Fibroblast of the aortic adventitia (primary cell): Measurements from ENCODE around the gene RPAP3. TPM values are rescaled to one million over a fixed set of nuclear protein-coding genes. Genes with fewer than 3 reads are reported as not detected.

Experiments used
- DNase-seq: peaks from one replicate; pipeline ENCODE4 v3.0.0-alpha.2; 2010; ENCODE audit warnings: low read depth
- H3K4me3 ChIP-seq: 2 replicates; pipeline ENCODE4 v1.5.1; 2011; ENCODE audit warnings: low read depth, mild to moderate bottlenecking, control low read depth, low read length, moderate library complexity
- total RNA-seq: library from RNA; depleted of rRNA; stranded (reverse); fragments of >200 nt; gene quantifications from 2 replicates; pipeline ENCODE4 v1.2.3, GENCODE V29; 2012; ENCODE audit warnings: low replicate concordance
- TF ChIP-seq, protein P1 (sequence below): IDR thresholded peaks from 2 replicates; pipeline ENCODE4 v1.5.1; 2011; ENCODE audit warnings: mild to moderate bottlenecking, low read length, control low read depth, inconsistent platforms; ENCODE audit not compliant: insufficient read depth

RPAP3 gene
- total RNA-seq, 1 donor, result 25.7 TPM

DNA sequence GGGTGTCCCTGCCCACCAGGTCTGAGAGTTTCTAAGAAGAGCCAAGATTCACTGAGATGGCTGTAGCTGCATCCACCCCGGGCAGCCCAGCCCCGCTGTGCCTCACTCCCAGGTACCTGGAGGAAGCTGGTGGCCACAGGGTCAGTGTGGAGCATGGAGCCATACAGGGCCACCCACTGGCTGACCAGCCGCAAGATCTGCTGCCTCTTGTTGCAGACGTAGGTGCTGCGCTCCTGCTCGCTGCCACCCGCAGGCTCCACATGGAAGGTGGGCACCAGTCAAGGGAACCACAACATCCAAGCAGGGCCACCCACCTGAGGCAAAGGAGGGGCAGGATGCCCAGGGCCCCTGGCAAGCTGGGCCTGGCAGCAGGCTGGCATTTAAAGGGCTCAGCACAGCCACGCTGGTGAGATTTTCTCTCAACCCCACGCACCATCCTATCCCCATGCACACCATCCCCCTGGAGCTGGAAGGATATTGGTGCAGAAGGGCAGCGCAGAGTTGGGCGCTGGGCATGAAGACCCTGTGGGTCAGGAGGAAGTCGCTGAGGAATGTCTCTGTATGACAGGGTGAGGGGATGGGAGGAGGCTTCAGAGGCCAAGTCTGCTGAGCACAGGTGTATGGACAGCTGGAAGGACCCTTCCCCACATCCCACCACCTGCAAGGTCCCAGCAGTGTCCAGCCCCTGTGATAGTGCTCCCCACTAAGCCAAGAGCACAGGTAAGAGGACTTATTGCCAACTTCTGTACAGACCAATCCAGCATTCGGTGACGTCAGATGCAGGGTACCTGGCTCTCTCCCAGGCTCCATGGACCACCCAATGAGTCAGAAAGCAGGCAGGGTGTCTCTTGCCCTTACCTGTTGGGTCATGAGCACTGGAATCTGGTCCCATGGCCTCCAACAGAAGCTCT, 42.0 kb upstream of the RPAP3 start:
- DNase-seq, result no peak
- H3K4me3 ChIP-seq, result no peak overlapping the region
- TF ChIP-seq, protein P1, sequence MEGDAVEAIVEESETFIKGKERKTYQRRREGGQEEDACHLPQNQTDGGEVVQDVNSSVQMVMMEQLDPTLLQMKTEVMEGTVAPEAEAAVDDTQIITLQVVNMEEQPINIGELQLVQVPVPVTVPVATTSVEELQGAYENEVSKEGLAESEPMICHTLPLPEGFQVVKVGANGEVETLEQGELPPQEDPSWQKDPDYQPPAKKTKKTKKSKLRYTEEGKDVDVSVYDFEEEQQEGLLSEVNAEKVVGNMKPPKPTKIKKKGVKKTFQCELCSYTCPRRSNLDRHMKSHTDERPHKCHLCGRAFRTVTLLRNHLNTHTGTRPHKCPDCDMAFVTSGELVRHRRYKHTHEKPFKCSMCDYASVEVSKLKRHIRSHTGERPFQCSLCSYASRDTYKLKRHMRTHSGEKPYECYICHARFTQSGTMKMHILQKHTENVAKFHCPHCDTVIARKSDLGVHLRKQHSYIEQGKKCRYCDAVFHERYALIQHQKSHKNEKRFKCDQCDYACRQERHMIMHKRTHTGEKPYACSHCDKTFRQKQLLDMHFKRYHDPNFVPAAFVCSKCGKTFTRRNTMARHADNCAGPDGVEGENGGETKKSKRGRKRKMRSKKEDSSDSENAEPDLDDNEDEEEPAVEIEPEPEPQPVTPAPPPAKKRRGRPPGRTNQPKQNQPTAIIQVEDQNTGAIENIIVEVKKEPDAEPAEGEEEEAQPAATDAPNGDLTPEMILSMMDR, result no peak

DNA sequence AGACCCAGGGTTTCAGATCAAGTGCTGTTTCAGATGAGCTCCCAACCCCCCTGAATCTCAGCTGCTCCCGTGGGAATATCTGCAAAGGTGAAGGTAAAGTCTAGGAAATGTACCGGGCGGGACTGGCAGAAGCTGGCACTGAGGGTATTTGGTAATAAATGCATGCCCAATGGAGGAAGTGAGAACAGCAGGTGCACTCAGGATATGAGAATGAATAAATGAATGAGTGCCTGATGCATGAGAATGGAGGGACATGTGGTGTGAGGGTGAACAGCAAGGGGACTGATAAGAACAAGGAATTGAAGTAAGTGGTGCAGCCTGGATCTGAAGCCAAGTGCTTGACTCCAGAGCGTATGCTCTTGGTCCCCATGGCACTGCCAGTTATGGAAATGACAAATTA, 41.3 kb upstream of the RPAP3 start:
- TF ChIP-seq, protein P1, result no peak
- no peak overlapping the region for H3K4me3 ChIP-seq
- DNase-seq, result no peak

DNA sequence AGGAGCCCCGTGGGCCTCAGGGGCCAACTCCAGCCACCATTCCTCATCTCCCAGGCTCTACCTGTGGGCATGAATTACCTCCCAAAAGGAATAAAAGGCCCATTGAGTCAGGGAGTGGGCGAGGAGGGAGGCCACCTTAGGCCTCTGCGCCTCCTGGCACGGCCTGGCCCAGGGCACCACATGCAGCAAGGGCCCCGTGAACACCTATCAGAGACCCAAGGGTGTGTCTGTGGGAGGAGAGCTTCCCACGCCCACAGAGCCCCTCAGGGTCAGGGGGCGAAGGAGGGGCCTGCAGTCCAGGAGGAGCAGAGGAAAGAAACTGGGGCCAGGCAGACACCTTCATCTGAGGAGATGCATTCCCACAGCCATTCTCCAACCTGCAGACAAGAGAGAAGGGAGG, 40.7 kb upstream of the RPAP3 start:
- H3K4me3 ChIP-seq, result no peak overlapping the region
- DNase-seq, result no peak
- TF ChIP-seq, protein P1, result no peak

DNA sequence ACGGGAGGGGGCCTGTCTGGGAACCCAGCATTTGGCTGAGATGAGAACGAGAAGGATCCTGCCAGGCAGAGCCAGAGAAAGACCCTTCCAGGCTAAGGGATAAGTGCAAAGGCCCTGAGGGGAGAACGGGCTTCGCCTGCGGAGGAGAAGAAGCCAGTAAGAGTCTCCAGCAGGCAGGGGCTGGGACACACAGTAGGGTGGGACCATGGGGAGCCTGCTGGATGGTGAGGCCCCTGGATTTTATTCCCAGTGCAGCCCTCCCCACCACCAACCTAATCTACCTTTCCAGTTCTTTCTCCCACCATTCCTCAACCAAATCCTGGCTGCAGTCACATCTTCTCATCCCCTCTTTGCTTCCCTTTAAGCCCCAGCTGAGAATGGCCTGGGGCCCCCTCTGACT, 40.2 kb upstream of the RPAP3 start:
- no peak overlapping the region for H3K4me3 ChIP-seq
- DNase-seq, result no peak
- TF ChIP-seq, protein P1, result no peak

DNA sequence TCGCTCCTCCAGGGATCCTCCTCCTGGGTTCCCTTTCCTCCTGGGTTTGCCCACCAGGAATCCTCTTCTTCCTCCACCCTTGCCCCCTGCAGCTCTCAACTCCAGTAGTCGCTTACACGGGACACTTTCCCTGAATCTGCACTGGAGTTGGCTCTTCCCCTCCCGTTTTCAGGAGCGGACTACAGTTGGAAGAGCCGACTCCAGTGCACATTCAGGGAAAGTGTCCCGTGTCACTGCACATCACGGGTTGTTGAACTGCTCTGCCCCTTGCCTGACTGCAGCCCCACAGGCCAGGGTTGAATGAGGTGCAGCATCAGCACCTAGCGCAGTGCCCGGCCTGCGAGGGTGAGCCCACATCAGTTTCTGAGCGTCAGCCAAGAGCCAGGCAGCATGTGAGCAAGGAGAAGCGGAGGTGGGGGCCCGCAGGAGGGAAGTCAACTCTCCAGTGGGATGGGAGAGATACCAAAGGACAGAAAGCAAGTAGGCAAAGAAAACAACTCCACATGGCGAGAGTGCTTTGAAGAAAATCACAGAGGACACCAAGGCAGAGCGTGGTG, 39.7 kb upstream of the RPAP3 start:
- no peak overlapping the region for H3K4me3 ChIP-seq
- TF ChIP-seq, protein P1, result no peak
- DNase-seq, result no peak

DNA sequence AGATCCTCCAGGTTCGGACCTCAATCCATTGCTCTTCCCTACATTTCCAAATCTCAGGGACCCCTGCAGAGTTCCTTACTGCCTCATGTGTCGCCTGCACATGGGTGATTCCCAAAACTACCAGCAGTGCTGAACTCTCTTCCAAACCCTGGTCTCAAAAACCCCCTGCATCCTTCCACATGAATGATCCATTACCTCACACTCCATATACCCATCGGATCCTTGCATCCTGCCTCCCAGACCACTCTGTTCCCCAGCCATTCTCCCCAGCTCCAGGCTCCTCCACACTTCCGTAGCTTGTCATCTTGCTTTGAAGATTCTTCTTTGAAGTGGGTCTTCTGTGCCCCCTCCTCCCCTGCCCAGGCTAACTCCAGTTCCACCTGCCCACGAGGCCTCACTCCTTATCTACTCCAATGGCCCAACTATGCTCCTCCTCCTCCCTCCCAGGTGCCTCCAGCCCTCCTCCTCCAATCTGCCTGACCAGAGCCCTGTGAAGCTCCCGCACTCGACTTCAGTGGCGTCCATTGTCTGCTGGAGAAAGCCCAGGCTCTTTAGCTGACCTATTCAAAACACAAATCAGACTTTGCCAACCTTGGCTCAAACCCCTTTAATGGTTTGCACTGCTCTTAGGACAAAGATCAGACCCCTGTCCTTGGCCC, 39.1 kb upstream of the RPAP3 start:
- no peak for DNase-seq
- H3K4me3 ChIP-seq, result no peak overlapping the region
- TF ChIP-seq, protein P1, result no peak
